ENCODE measurements around the gene OTUD5.
"Not testable (repeated sequence)": the region's sequence is repeated elsewhere in the genome, so short reads cannot be mapped to it uniquely, and the experiment has no call there.

Gene OTUD5

DNA sequence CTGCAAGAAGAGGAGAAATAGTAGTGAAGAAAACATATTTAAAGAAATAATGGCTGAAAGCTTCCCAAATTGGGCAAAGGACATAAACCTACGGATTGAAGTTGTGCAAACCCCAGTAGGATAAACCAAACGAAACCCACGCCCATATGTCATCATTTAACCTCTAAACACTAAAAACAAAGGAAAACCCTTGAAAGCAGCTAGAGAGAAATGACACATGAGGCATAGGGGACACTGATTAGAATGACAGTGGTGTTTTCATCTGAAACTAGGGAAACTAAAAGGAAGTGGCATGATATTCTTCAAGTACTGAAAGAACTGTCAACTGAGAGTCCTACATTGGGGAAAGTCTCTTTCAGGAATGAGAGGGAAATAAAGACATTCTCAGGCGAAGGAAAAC, 80.5 kb downstream of the OTUD5 start:
- DNase-seq (ENCODE audit: low spot score) = not testable (repeated sequence)

Data from Ammon's horn (tissue), 1 donor.